ENCODE measurements around the gene PLCH1. TPM values are rescaled to one million over a fixed set of nuclear protein-coding genes. Genes with fewer than 3 reads are reported as not detected.

Gene PLCH1
- total and polyA plus RNA-seq, 9 of the 15 experiments (the other 6 are each of a cell fraction or from before 2014, with no cell fraction given), result 0.17 to 0.62 (median 0.40) TPM

DNA sequence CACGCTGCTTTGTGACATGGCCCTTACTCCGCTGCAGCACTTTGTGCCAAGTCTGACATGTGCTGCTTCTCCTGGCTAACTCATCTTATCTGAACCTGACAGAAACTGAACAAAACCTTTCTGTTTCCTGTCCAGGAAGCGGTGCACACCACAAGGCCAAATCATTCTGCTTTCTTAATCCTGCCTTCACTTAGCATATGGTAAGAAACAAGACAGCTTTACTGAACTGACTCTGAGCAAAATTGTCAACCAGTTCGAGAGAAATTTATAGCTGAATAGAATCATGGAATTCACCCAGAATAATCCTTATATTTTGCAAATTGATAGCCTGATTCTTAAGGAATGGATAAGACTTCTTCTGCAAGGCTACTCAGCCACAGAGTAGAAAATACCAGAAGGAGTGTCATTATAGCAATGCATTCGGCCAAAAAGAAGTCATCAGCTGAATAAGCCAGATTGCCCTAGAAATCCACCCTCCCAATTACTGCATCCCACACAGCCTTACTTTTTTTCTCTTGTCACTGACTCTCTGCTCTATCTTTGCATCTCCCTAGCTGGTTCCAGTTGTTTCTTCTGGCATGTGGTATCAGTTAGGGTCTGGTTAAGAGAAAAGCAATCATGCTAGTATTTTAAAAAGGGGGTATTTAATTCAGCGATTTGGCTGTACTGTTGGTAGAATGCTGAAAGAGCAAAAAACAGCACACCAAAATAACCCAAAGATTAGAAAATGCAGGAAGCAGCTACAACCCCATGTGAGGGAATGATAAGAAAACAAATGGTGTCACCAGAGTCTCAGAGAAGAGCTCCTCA, 409.8 kb downstream of the PLCH1 start (continued):
- TF ChIP-seq, protein P1, sequence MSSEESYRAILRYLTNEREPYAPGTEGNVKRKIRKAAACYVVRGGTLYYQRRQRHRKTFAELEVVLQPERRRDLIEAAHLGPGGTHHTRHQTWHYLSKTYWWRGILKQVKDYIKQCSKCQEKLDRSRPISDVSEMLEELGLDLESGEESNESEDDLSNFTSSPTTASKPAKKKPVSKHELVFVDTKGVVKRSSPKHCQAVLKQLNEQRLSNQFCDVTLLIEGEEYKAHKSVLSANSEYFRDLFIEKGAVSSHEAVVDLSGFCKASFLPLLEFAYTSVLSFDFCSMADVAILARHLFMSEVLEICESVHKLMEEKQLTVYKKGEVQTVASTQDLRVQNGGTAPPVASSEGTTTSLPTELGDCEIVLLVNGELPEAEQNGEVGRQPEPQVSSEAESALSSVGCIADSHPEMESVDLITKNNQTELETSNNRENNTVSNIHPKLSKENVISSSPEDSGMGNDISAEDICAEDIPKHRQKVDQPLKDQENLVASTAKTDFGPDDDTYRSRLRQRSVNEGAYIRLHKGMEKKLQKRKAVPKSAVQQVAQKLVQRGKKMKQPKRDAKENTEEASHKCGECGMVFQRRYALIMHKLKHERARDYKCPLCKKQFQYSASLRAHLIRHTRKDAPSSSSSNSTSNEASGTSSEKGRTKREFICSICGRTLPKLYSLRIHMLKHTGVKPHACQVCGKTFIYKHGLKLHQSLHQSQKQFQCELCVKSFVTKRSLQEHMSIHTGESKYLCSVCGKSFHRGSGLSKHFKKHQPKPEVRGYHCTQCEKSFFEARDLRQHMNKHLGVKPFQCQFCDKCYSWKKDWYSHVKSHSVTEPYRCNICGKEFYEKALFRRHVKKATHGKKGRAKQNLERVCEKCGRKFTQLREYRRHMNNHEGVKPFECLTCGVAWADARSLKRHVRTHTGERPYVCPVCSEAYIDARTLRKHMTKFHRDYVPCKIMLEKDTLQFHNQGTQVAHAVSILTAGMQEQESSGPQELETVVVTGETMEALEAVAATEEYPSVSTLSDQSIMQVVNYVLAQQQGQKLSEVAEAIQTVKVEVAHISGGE (CRISPR knock-in tag; IDR thresholded peaks at IDR 0.05), result no peak
- TF ChIP-seq, protein P2, sequence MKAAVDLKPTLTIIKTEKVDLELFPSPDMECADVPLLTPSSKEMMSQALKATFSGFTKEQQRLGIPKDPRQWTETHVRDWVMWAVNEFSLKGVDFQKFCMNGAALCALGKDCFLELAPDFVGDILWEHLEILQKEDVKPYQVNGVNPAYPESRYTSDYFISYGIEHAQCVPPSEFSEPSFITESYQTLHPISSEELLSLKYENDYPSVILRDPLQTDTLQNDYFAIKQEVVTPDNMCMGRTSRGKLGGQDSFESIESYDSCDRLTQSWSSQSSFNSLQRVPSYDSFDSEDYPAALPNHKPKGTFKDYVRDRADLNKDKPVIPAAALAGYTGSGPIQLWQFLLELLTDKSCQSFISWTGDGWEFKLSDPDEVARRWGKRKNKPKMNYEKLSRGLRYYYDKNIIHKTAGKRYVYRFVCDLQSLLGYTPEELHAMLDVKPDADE (conservative IDR thresholded peaks at IDR 0.05; ENCODE audit: control insufficient read depth, low read depth, low read length), result no peak
- TF ChIP-seq ZNF239 (CRISPR knock-in tag; IDR thresholded peaks at IDR 0.05) (peak; percentile 39; the same call in 1 of the 2 replicates), CBFB (CRISPR knock-in tag; IDR thresholded peaks at IDR 0.05) (no peak), FOXA1 (IDR thresholded peaks at IDR 0.05; ENCODE audit: borderline replicate concordance) (no peak), JUND (IDR thresholded peaks at IDR 0.05; ENCODE audit: borderline replicate concordance, low read depth, low read length) (peak; percentile 53), JUND (tag; IDR thresholded peaks at IDR 0.05; ENCODE audit: borderline replicate concordance, low read depth, low read length) (peak; percentile 62; the same call in 2 of the 3 replicates), TAF7 (tag; IDR thresholded peaks at IDR 0.05) (no peak), ZNF785 (CRISPR knock-in tag; IDR thresholded peaks at IDR 0.05) (no peak), ZNF699 (CRISPR knock-in tag; IDR thresholded peaks at IDR 0.05; ENCODE audit: insufficient replicate concordance) (no peak), ASH1L (IDR thresholded peaks at IDR 0.05; ENCODE audit: borderline replicate concordance, low read depth, partially characterized antibody) (peak; percentile 26), KHSRP (IDR thresholded peaks at IDR 0.05) (no peak), ZNF282 (CRISPR knock-in tag; IDR thresholded peaks at IDR 0.05) (no peak), FOXK2 (conservative IDR thresholded peaks at IDR 0.05 in 1 of 2, IDR thresholded peaks at IDR 0.05 in 1 of 2; ENCODE audit: low read depth in 2 of 2) (peak in 1 of 2 experiments; percentile 53; a peak in 2 of 4 replicates), NR2C1 (IDR thresholded peaks at IDR 0.05) (0 out of 2 replicates have a peak, but pooled peaks have one; percentile 10), NR2C1 (tag; IDR thresholded peaks at IDR 0.05) (0 out of 2 replicates have a peak, but pooled peaks have one; percentile 51), ZNF165 (CRISPR knock-in tag; IDR thresholded peaks at IDR 0.05; ENCODE audit: borderline replicate concordance) (no peak)
- TF ChIP-seq, protein P3, sequence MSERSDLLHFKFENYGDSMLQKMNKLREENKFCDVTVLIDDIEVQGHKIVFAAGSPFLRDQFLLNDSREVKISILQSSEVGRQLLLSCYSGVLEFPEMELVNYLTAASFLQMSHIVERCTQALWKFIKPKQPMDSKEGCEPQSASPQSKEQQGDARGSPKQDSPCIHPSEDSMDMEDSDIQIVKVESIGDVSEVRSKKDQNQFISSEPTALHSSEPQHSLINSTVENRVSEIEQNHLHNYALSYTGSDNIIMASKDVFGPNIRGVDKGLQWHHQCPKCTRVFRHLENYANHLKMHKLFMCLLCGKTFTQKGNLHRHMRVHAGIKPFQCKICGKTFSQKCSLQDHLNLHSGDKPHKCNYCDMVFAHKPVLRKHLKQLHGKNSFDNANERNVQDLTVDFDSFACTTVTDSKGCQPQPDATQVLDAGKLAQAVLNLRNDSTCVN (CRISPR knock-in tag; IDR thresholded peaks at IDR 0.05), result no peak
- TF ChIP-seq, protein P4, sequence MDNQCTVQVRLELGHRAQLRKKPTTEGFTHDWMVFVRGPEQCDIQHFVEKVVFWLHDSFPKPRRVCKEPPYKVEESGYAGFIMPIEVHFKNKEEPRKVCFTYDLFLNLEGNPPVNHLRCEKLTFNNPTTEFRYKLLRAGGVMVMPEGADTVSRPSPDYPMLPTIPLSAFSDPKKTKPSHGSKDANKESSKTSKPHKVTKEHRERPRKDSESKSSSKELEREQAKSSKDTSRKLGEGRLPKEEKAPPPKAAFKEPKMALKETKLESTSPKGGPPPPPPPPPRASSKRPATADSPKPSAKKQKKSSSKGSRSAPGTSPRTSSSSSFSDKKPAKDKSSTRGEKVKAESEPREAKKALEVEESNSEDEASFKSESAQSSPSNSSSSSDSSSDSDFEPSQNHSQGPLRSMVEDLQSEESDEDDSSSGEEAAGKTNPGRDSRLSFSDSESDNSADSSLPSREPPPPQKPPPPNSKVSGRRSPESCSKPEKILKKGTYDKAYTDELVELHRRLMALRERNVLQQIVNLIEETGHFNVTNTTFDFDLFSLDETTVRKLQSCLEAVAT (IDR thresholded peaks at IDR 0.05), result 0 out of 4 replicates have a peak, but pooled peaks of 1 of the 2 experiments have one; percentile 32

Data from K562 (cell line).